ENCODE measurements around the gene SPHKAP. TPM values are rescaled to one million over a fixed set of nuclear protein-coding genes. Genes with fewer than 3 reads are reported as not detected.
"Not testable (repeated sequence)": the region's sequence is repeated elsewhere in the genome, so short reads cannot be mapped to it uniquely, and the experiment has no call there.

Gene SPHKAP
- total RNA-seq, 2 experiments from 2014 or later, result not detected

DNA sequence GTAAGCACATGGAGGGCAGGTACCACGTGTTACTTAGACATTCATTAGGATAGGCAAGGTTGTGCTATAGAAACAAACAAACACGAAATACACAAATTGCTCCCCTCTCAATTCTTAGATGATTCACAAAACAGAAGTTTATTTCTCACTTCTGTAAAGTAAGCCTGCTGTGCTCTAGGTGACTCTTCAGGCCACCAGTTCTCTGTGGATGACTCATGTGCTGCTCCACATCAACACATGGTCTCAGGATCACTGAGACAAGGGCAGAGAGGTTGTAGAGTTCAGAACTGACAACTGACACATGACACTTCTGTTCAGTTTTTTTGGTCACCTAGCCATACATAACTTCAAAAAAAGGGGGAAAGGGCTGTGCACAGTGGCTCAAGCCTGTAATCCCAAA lies 239.5 kb downstream of the SPHKAP start:
- Histone ChIP-seq H3K4me3 (ENCODE audit: low read length) (no peak overlapping the region), H3K9me3 (ENCODE audit: control insufficient read depth in 1 of 2, insufficient read depth in 1 of 2, low read length in 2 of 2) (no peaks in the 10 kb centered on the region), H3K27ac (ENCODE audit: low read depth in 1 of 2, low read length in 2 of 2) (no peak overlapping the region), H3K27me3 (ENCODE audit: control insufficient read depth in 1 of 2, insufficient read depth in 2 of 2, low read length in 2 of 2) (no peaks in the 10 kb centered on the region), H3K36me3 (ENCODE audit: insufficient read depth, low read length) (no peaks in the 10 kb centered on the region), H3K4me1 (ENCODE audit: insufficient read depth, low read length) (no peaks in the 10 kb centered on the region)
- H3K27me3 Mint-ChIP-seq, result peaks cover 22% of the 10 kb centered on the region
- CTCF ChIA-PET, result no interaction called here
- no peak for DNase-seq
- no peak overlapping the region for H3K27ac Mint-ChIP-seq
- TF ChIP-seq, protein P1, sequence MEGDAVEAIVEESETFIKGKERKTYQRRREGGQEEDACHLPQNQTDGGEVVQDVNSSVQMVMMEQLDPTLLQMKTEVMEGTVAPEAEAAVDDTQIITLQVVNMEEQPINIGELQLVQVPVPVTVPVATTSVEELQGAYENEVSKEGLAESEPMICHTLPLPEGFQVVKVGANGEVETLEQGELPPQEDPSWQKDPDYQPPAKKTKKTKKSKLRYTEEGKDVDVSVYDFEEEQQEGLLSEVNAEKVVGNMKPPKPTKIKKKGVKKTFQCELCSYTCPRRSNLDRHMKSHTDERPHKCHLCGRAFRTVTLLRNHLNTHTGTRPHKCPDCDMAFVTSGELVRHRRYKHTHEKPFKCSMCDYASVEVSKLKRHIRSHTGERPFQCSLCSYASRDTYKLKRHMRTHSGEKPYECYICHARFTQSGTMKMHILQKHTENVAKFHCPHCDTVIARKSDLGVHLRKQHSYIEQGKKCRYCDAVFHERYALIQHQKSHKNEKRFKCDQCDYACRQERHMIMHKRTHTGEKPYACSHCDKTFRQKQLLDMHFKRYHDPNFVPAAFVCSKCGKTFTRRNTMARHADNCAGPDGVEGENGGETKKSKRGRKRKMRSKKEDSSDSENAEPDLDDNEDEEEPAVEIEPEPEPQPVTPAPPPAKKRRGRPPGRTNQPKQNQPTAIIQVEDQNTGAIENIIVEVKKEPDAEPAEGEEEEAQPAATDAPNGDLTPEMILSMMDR (IDR thresholded peaks at IDR 0.05), result no peak
- H3K36me3 Mint-ChIP-seq (ENCODE audit: low read depth), result no peaks in the 10 kb centered on the region
- no peak overlapping the region for H3K4me3 Mint-ChIP-seq
- POLR2A ChIA-PET, result no interaction called here
- no peaks in the 10 kb centered on the region for H3K4me1 Mint-ChIP-seq (ENCODE audit: low read depth)
- intact Hi-C loops (cut with DNase I, micrococcal nuclease), result no loop called here
- no peaks in the 10 kb centered on the region for H3K9me3 Mint-ChIP-seq
- ATAC-seq (ENCODE audit: poor library complexity), result no peak

DNA sequence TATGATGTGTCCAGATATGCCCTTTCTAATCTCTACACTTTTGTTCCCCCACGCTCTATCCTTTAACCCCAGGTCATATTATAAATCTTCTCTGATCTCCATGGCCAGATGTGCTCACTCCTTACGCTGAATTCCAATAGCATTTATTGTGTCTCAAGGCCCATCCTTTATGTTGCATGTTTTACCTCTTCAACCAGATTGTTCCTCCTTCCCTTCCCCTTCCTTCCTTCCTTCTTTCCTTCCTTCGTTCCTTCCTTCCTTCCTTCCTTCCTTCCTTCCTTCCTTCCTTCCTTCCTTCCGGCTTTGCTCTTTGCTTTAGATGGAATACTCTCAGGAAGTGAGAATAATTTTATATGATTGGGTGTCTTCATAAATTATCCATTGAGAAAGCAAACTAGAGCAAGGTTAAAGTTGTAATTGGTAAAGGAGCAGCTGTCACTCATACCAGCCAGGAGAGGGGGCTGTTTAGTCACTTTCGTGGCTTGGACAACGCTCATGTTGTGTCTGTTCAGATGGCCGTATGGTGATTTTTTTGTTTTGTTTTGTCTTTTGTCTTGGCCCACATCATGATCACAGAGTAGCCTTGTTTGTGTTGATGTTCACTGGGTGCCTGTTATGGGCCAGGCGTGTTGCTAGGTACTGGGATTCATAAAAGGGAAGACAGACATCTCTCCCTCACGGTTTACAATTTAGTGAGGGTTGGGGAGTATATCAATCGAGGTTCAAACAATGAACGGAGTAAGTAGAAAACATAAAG lies 242.0 kb downstream of the SPHKAP start:
- CTCF ChIA-PET, result interaction anchor here (1.3 kb wide), 1 partner anchor 18 kb away, joined by 3 read pairs; no protein-coding TSS in a partner anchor
- POLR2A ChIA-PET, result no interaction called here
- no peaks in the 10 kb centered on the region for H3K36me3 ChIP-seq (ENCODE audit: insufficient read depth, low read length)
- H3K27me3 ChIP-seq (ENCODE audit: control insufficient read depth in 1 of 2, insufficient read depth in 2 of 2, low read length in 2 of 2), result no peaks in the 10 kb centered on the region
- H3K4me3 ChIP-seq (ENCODE audit: low read length), result no peak overlapping the region
- Mint-ChIP-seq H3K27me3 (peaks cover 22% of the 10 kb centered on the region), H3K4me3 (no peak overlapping the region), H3K4me1 (ENCODE audit: low read depth) (no peaks in the 10 kb centered on the region), H3K27ac (no peak overlapping the region), H3K36me3 (ENCODE audit: low read depth) (no peaks in the 10 kb centered on the region), H3K9me3 (peaks cover 2% of the 10 kb centered on the region)
- TF ChIP-seq, protein P1 (IDR thresholded peaks at IDR 0.05), result no peak
- H3K9me3 ChIP-seq (ENCODE audit: control insufficient read depth in 1 of 2, insufficient read depth in 1 of 2, low read length in 2 of 2), result no peaks in the 10 kb centered on the region
- no peaks in the 10 kb centered on the region for H3K4me1 ChIP-seq (ENCODE audit: insufficient read depth, low read length)
- intact Hi-C loops (cut with DNase I, micrococcal nuclease), result no loop called here
- DNase-seq (no peak), ATAC-seq (ENCODE audit: poor library complexity) (no peak)
- H3K27ac ChIP-seq (ENCODE audit: low read depth in 1 of 2, low read length in 2 of 2), result no peak overlapping the region

DNA sequence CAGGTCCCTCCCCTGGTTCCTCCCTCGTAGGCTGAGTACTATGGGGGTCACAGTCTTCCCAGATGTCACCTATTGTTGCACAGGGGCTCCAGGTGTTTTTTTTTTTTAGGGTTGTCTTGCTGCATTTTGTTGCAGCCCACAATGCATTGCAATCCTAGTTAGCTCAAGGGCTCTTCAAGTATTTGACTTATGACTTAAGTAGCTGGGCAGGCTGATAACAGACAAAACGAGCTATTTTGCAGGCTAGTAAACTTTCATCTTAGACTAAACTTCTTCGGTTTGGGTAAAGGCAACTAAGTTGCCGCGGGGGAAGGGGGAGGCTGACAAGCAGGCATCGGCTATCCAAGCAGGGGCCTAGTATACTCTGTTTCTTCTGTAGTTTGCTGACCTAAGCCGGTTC lies 245.2 kb downstream of the SPHKAP start:
- H3K36me3 ChIP-seq (ENCODE audit: insufficient read depth, low read length); DNase-seq; H3K4me3 Mint-ChIP-seq; H3K9me3 ChIP-seq (ENCODE audit: control insufficient read depth in 1 of 2, insufficient read depth in 1 of 2, low read length in 2 of 2); ATAC-seq (ENCODE audit: poor library complexity); intact Hi-C loops (cut with DNase I, micrococcal nuclease); POLR2A ChIA-PET; H3K27ac ChIP-seq (ENCODE audit: low read depth in 1 of 2, low read length in 2 of 2); H3K4me3 ChIP-seq (ENCODE audit: low read length); H3K27ac Mint-ChIP-seq; H3K4me1 Mint-ChIP-seq (ENCODE audit: low read depth); H3K4me1 ChIP-seq (ENCODE audit: insufficient read depth, low read length); H3K36me3 Mint-ChIP-seq (ENCODE audit: low read depth); H3K9me3 Mint-ChIP-seq; H3K27me3 ChIP-seq (ENCODE audit: control insufficient read depth in 1 of 2, insufficient read depth in 2 of 2, low read length in 2 of 2): not testable (repeated sequence)
- CTCF ChIA-PET, result interaction anchor here (1.0 kb wide), 1 partner anchor 10 kb away, joined by 3 read pairs; no protein-coding TSS in a partner anchor
- H3K27me3 Mint-ChIP-seq, result peaks cover 22% of the 10 kb centered on the region

- H3K27me3 Mint-ChIP-seq, result peaks cover 12% of the 10 kb centered on the region
- DNase-seq (no peak), ATAC-seq (ENCODE audit: poor library complexity) (no peak)
- POLR2A ChIA-PET, result interaction anchor here (0.6 kb wide), 1 partner anchor 1983 kb away, joined by 3 read pairs; no protein-coding TSS in a partner anchor
- H3K4me1 Mint-ChIP-seq (ENCODE audit: low read depth), result no peaks in the 10 kb centered on the region
- H3K4me3 Mint-ChIP-seq, result no peak overlapping the region
- peaks cover 2% of the 10 kb centered on the region for H3K9me3 Mint-ChIP-seq
- Histone ChIP-seq H3K4me3 (ENCODE audit: low read length) (no peak overlapping the region), H3K27ac (ENCODE audit: low read depth in 1 of 2, low read length in 2 of 2) (no peak overlapping the region), H3K36me3 (ENCODE audit: insufficient read depth, low read length) (no peaks in the 10 kb centered on the region), H3K27me3 (ENCODE audit: control insufficient read depth in 1 of 2, insufficient read depth in 2 of 2, low read length in 2 of 2) (no peaks in the 10 kb centered on the region), H3K9me3 (ENCODE audit: control insufficient read depth in 1 of 2, insufficient read depth in 1 of 2, low read length in 2 of 2) (no peaks in the 10 kb centered on the region), H3K4me1 (ENCODE audit: insufficient read depth, low read length) (no peaks in the 10 kb centered on the region)
- TF ChIP-seq, protein P1 (IDR thresholded peaks at IDR 0.05), result no peak
- H3K27ac Mint-ChIP-seq, result no peak overlapping the region
- CTCF ChIA-PET, result no interaction called here
- intact Hi-C loops (cut with DNase I, micrococcal nuclease), result no loop called here
- no peaks in the 10 kb centered on the region for H3K36me3 Mint-ChIP-seq (ENCODE audit: low read depth)
Observed at GRCh38 chr2:227933884-227934283, 247.6 kb downstream of the SPHKAP start.
